Upper lobe of left lung (tissue), 6 donors: ENCODE data around the gene DNAJC1. TPM values are rescaled to one million over a fixed set of nuclear protein-coding genes. Genes with fewer than 3 reads are reported as not detected.

ENCODE experiments used
- ATAC-seq, 2 donors: fragments of 200-7000 bp; cut with Tn5 transposase; one replicate each; pipeline ENCODE4 v1.9.1; 2022; ENCODE audit warnings: mild to moderate bottlenecking in 2 of 2, moderate library complexity in 2 of 2; ENCODE audit not compliant: low FRiP score in 2 of 2
- DNase-seq, 2 donors: peaks; one replicate each; pipeline ENCODE4 v3.0.0-alpha.2; 2019 to 2020
- H3K27ac ChIP-seq, 4 donors: fragments of 200-600 bp; sonication (generic); one replicate each; pipeline ENCODE4 v1.5.1; 2016 to 2019
- H3K27me3 ChIP-seq, 4 donors: fragments of 200-600 bp; sonication (generic); one replicate each; pipeline ENCODE4 v1.5.1; 2017 to 2019
- H3K36me3 ChIP-seq, 4 donors: fragments of 200-600 bp; sonication (generic); one replicate each; pipeline ENCODE4 v1.5.1; 2016 to 2019
- H3K4me1 ChIP-seq, 4 donors: fragments of 200-600 bp; sonication (generic); one replicate each; pipeline ENCODE4 v1.5.1; 2018 to 2019
- H3K4me3 ChIP-seq, 4 donors: fragments of 200-600 bp; sonication (generic); one replicate each; pipeline ENCODE4 v1.5.1; 2017 to 2019; ENCODE audit warnings: mild to moderate bottlenecking in 2 of 4, moderate library complexity in 1 of 4
- H3K9me3 ChIP-seq, 4 donors: fragments of 200-600 bp; sonication (generic); one replicate each; pipeline ENCODE4 v1.5.1; 2018 to 2019
- CTCF ChIP-seq, 6 experiments: fragments of 450-650 bp in 4 of 6; fragments of 200-600 bp in 2 of 6; sonication (generic) in 2 of 6; IDR thresholded peaks; one replicate each; pipeline ENCODE4 v1.5.1; 2016 to 2019; ENCODE audit warnings: antibody characterized with exemption in 6 of 6
- EP300 ChIP-seq, 4 donors: sonication (generic); formaldehyde crosslinking; IDR thresholded peaks; one replicate each; pipeline ENCODE4 v1.5.1; 2017; ENCODE audit warnings: antibody characterized with exemption in 4 of 4, control low read depth in 2 of 4
- POLR2A ChIP-seq, 4 donors: fragments of 450-650 bp; IDR thresholded peaks; one replicate each; pipeline ENCODE4 v1.5.1; 2016 to 2017; ENCODE audit warnings: antibody characterized with exemption in 4 of 4, mild to moderate bottlenecking in 2 of 4
- POLR2AphosphoS5 ChIP-seq, 2 donors: sonication (generic); formaldehyde crosslinking; IDR thresholded peaks; one replicate each; pipeline ENCODE4 v1.5.1; 2017; ENCODE audit warnings: antibody characterized with exemption in 2 of 2
- WGBS, 2 donors: methylation state at CpG; one replicate each; pipeline ENCODE4 v1.1.5; 2017 to 2018; 5-methylcytosine and 5-hydroxymethylcytosine counted together
- total RNA-seq, 6 donors: library from RNA; depleted of rRNA in 4 of 6; stranded (reverse); fragments of >200 nt in 4 of 6; gene quantifications; one replicate each; pipeline versions ENCODE4 v1.1.0 to v1.2.1, GENCODE V29; 2016 to 2021
- donor health status: DM: no; HTN: no; CAD: no; lungs with moderate emphysema.
- donor health status: DM: no; HTN: yes; CAD: no; lungs with severe emphysema.

The DNAJC1 gene
- total RNA-seq, 6 donors from 2014 or later: 30.8 to 106 (median 74.1) TPM

GRCh38 chr10:21993360-21994001 lies 10.0 kb downstream of the DNAJC1 start:
- 65 to 70% methylated on average over 7 of the region's 7 CpGs for WGBS, 2 donors
- Histone ChIP-seq H3K27me3 (no peaks in the 10 kb centered on the region), H3K36me3 (no peaks in the 10 kb centered on the region), H3K27ac (no peak overlapping the region), H3K9me3 (no peaks in the 10 kb centered on the region), H3K4me1 (peaks cover 4 to 16% (median 7%) of the 10 kb centered on the region in 4 donors), H3K4me3 (no peak overlapping the region)
- no peak for DNase-seq
- no peak for TF ChIP-seq POLR2A (IDR thresholded peaks at IDR 0.05)
- TF ChIP-seq EP300 (IDR thresholded peaks at IDR 0.05): no peak
- TF ChIP-seq CTCF (IDR thresholded peaks at IDR 0.05): peak in 5 of 6 experiments; percentile 43 to 66 (median 46)
- no peak for TF ChIP-seq POLR2AphosphoS5 (IDR thresholded peaks at IDR 0.05)
- ATAC-seq: peak in 1 of 2 donors; percentile 43

- TF ChIP-seq POLR2AphosphoS5 (IDR thresholded peaks at IDR 0.05) (no peak), POLR2A (IDR thresholded peaks at IDR 0.05) (no peak), EP300 (IDR thresholded peaks at IDR 0.05) (no peak), CTCF (IDR thresholded peaks at IDR 0.05) (no peak)
- Histone ChIP-seq H3K4me1 (peaks cover 4 to 10% (median 7%) of the 10 kb centered on the region in 4 donors), H3K9me3 (no peaks in the 10 kb centered on the region), H3K27me3 (no peaks in the 10 kb centered on the region), H3K36me3 (no peaks in the 10 kb centered on the region), H3K27ac (no peak overlapping the region), H3K4me3 (no peak overlapping the region)
- 94 to 97% methylated on average over 8 of the region's 8 CpGs for WGBS, 2 donors
- DNase-seq (no peak), ATAC-seq (no peak)
These were observed 11.7 kb downstream of the DNAJC1 start for GRCh38 chr10:21991785-21992184.

GRCh38 chr10:21990449-21990848 lies 13.1 kb downstream of the DNAJC1 start:
- Histone ChIP-seq H3K4me1 (peaks cover under 1 to 7% (median 3%) of the 10 kb centered on the region in 4 donors), H3K27ac (no peak overlapping the region), H3K27me3 (no peaks in the 10 kb centered on the region), H3K9me3 (no peaks in the 10 kb centered on the region), H3K4me3 (no peak overlapping the region), H3K36me3 (no peaks in the 10 kb centered on the region)
- WGBS, 2 donors: 36 to 59% methylated on average over 1 of the region's 1 CpG
- no peak for DNase-seq
- ATAC-seq: no peak
- TF ChIP-seq EP300 (IDR thresholded peaks at IDR 0.05) (no peak), POLR2AphosphoS5 (IDR thresholded peaks at IDR 0.05) (no peak), POLR2A (IDR thresholded peaks at IDR 0.05) (no peak), CTCF (IDR thresholded peaks at IDR 0.05) (no peak)

- Histone ChIP-seq H3K27ac (no peak overlapping the region), H3K4me3 (no peak overlapping the region), H3K4me1 (peaks cover 0 to 7% (median 2%) of the 10 kb centered on the region in 4 donors), H3K27me3 (no peaks in the 10 kb centered on the region), H3K9me3 (no peaks in the 10 kb centered on the region), H3K36me3 (no peaks in the 10 kb centered on the region)
- DNase-seq (peak in 1 of 2 donors; percentile 52), ATAC-seq (peak; percentile 68 to 72)
- 53 to 61% methylated on average over 5 of the region's 5 CpGs for WGBS, 2 donors
- no peak for TF ChIP-seq POLR2AphosphoS5 (IDR thresholded peaks at IDR 0.05)
- peak in 4 of 6 experiments; percentile 20 to 47 (median 34) for TF ChIP-seq CTCF (IDR thresholded peaks at IDR 0.05)
- TF ChIP-seq EP300 (IDR thresholded peaks at IDR 0.05): no peak
- TF ChIP-seq POLR2A (IDR thresholded peaks at IDR 0.05): no peak
These were observed 13.9 kb downstream of the DNAJC1 start for GRCh38 chr10:21989453-21990154.
